ENCODE results near the gene KIZ. TPM values are rescaled to one million over a fixed set of nuclear protein-coding genes. Genes with fewer than 3 reads are reported as not detected.

The KIZ gene
- total RNA-seq, 2 experiments from 2014 or later, result 31.1 to 33.8 TPM

- DNase-seq (no peak), ATAC-seq (ENCODE audit: poor library complexity) (no peak)
- Histone ChIP-seq H3K9me3 (ENCODE audit: control insufficient read depth in 1 of 2, insufficient read depth in 1 of 2, low read length in 2 of 2) (no peaks in the 10 kb centered on the region), H3K36me3 (ENCODE audit: insufficient read depth, low read length) (no peaks in the 10 kb centered on the region), H3K27ac (ENCODE audit: low read depth in 1 of 2, low read length in 2 of 2) (no peak overlapping the region), H3K4me3 (ENCODE audit: low read length) (no peak overlapping the region), H3K27me3 (ENCODE audit: control insufficient read depth in 1 of 2, insufficient read depth in 2 of 2, low read length in 2 of 2) (no peaks in the 10 kb centered on the region), H3K4me1 (ENCODE audit: insufficient read depth, low read length) (no peaks in the 10 kb centered on the region)
- POLR2A ChIA-PET, result no interaction called here
- Mint-ChIP-seq H3K4me1 (ENCODE audit: low read depth) (no peaks in the 10 kb centered on the region), H3K27me3 (peaks cover 24% of the 10 kb centered on the region), H3K27ac (no peak overlapping the region), H3K36me3 (ENCODE audit: low read depth) (no peaks in the 10 kb centered on the region), H3K4me3 (no peak overlapping the region), H3K9me3 (peaks cover under 1% of the 10 kb centered on the region)
- CTCF ChIA-PET, result no interaction called here
- no peak for TF ChIP-seq CTCF (IDR thresholded peaks at IDR 0.05)
- intact Hi-C loops (cut with DNase I, micrococcal nuclease), result no loop called here
Measured at GRCh38 chr20:21280522-21281016, 154.7 kb downstream of the KIZ start.

GRCh38 chr20:21286775-21287174 is 160.9 kb downstream of the KIZ start:
- Histone ChIP-seq H3K4me3 (ENCODE audit: low read length) (no peak overlapping the region), H3K9me3 (ENCODE audit: control insufficient read depth in 1 of 2, insufficient read depth in 1 of 2, low read length in 2 of 2) (no peaks in the 10 kb centered on the region), H3K27me3 (ENCODE audit: control insufficient read depth in 1 of 2, insufficient read depth in 2 of 2, low read length in 2 of 2) (peaks cover 9 to 22% of the 10 kb centered on the region in 2 experiments), H3K27ac (ENCODE audit: low read depth in 1 of 2, low read length in 2 of 2) (no peak overlapping the region), H3K4me1 (ENCODE audit: insufficient read depth, low read length) (no peaks in the 10 kb centered on the region), H3K36me3 (ENCODE audit: insufficient read depth, low read length) (no peaks in the 10 kb centered on the region)
- peaks cover 3% of the 10 kb centered on the region for H3K9me3 Mint-ChIP-seq
- no peak overlapping the region for H3K27ac Mint-ChIP-seq
- peaks cover 55% of the 10 kb centered on the region for H3K27me3 Mint-ChIP-seq
- H3K36me3 Mint-ChIP-seq (ENCODE audit: low read depth), result no peaks in the 10 kb centered on the region
- no peak overlapping the region for H3K4me3 Mint-ChIP-seq
- POLR2A ChIA-PET, result no interaction called here
- intact Hi-C loops (cut with DNase I, micrococcal nuclease), result no loop called here
- TF ChIP-seq CTCF (IDR thresholded peaks at IDR 0.05), result no peak
- no peak for DNase-seq
- CTCF ChIA-PET, result no interaction called here
- no peak for ATAC-seq (ENCODE audit: poor library complexity)
- no peaks in the 10 kb centered on the region for H3K4me1 Mint-ChIP-seq (ENCODE audit: low read depth)

GRCh38 chr20:21288587-21289370 is 162.9 kb downstream of the KIZ start:
- no peak for DNase-seq

More at GRCh38 chr20:21288587-21289370, 162.9 kb downstream of the KIZ start:
- no peaks in the 10 kb centered on the region for H3K4me1 Mint-ChIP-seq (ENCODE audit: low read depth)
- Histone ChIP-seq H3K36me3 (ENCODE audit: insufficient read depth, low read length) (no peaks in the 10 kb centered on the region), H3K4me3 (ENCODE audit: low read length) (no peak overlapping the region), H3K27me3 (ENCODE audit: control insufficient read depth in 1 of 2, insufficient read depth in 2 of 2, low read length in 2 of 2) (peaks cover 9 to 22% of the 10 kb centered on the region in 2 experiments), H3K27ac (ENCODE audit: low read depth in 1 of 2, low read length in 2 of 2) (no peak overlapping the region), H3K4me1 (ENCODE audit: insufficient read depth, low read length) (no peaks in the 10 kb centered on the region), H3K9me3 (ENCODE audit: control insufficient read depth in 1 of 2, insufficient read depth in 1 of 2, low read length in 2 of 2) (no peaks in the 10 kb centered on the region)
- peaks cover 56% of the 10 kb centered on the region for H3K27me3 Mint-ChIP-seq
- peaks cover 3% of the 10 kb centered on the region for H3K9me3 Mint-ChIP-seq
- no peaks in the 10 kb centered on the region for H3K36me3 Mint-ChIP-seq (ENCODE audit: low read depth)
- intact Hi-C loops (cut with DNase I, micrococcal nuclease), result no loop called here
- ChIA-PET POLR2A (no interaction called here), CTCF (no interaction called here)
- ATAC-seq (ENCODE audit: poor library complexity), result no peak
- no peak for TF ChIP-seq CTCF (IDR thresholded peaks at IDR 0.05)
- no peak overlapping the region for H3K4me3 Mint-ChIP-seq
- H3K27ac Mint-ChIP-seq, result no peak overlapping the region
